Activated naive CD4-positive, alpha-beta T cell (primary cell): ENCODE results near the gene SLC45A1.

Experiments used
- DNase-seq, 4 experiments: peaks; one replicate each; lab custom pipeline; 2025; lab: John Stamatoyannopoulos, UW

Gene SLC45A1

DNA sequence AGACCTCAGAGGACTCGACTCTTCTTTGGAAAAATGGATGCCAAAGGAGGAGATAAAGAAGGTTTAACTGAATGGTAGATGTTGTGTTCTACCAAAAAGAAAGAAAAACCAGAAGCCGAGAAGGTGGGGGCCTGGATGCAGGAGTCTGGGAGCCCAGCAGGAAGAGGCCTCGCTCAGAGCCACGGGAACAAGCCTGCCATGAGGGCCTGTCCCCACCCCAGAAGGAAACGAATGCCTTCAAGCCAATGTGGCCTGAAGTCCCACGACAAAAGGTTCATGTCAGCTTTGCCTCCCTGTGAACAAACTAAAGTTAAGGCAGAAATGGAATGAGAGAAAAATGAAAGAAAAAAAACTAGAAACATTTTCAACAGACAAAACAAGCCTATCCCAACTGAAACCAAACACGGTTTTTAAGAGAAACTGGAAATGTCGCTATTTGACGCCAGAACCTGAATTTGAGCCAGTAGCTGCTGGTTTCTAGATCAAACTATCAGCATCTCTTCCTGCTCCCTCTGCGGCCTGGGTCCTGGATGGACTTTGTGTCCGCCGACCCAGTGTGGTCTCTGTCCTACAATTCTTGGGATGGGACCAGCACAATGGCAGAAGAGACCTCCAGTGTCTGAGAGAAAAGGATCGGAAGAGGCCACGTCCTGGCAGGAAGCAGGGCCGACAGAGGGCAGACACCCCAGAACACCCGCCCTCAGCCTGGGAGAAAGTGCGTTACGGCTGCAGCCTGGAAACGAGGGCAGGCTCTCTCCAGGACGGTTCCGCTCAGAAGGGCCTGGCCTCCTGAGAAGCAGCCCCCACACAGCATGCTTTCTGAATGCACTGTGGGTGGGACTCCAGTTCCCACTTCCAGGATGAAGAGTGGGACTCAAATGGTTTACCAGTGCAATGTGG lies 35.2 kb downstream of the SLC45A1 start:
- no peak for DNase-seq

DNA sequence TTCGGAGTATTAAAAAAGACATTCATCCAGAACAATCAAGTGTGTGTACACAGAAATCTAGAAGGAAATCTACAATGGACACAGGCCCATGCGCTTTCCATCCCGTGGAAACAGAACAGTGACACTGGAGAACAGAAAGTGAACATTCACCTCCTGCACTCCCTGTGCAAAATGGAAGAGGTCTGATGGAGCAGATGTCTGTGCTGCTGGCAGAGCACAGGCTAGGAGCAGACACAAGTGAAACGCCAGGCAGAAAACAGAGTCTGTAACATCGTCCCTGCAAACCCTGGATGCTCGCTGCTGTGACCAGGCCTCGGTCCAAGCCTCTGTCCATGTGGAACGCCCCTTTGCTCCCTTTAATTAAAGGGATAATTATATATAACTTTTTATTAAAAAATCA lies 36.1 kb downstream of the SLC45A1 start:
- DNase-seq, result no peak

DNA sequence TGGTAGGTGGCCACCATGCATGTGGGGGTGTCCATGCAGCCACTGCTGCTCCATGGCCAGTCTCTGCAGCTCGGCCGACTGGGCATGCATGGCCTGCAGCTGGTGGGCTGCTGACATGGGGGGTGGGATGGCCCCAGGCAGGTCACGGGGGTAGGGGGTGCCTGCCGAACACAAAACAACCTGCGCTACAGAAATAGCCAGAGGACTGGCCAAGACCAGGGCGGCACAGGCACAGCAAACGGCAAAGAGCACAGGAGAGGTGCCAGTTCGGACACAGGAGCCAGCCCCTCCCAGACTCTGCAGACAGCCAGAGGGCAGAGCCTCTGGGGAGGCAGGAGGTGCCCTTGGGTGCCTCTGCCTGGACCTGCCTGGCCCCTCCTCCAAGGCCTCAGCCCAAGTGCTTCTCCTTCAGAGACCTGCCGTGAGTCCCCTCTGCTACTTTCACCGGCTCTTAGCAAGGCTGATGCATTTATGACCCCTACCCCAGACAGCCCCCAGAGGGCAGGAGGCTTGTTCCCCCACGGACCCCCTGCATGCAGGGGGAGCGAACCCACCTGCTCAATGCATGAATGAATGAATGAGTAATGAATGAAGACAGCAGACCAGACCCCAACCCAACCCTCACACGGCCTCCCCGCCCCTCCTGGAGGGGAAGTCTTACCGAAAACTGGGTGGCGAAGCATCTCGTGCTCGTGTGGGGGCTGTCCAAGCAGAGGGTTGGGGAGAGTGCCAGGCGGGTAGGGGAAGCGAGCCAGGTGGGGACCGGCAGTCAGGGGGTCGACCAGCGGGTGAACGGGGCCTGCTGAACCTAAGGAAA lies 37.7 kb downstream of the SLC45A1 start:
- no peak for DNase-seq

DNA sequence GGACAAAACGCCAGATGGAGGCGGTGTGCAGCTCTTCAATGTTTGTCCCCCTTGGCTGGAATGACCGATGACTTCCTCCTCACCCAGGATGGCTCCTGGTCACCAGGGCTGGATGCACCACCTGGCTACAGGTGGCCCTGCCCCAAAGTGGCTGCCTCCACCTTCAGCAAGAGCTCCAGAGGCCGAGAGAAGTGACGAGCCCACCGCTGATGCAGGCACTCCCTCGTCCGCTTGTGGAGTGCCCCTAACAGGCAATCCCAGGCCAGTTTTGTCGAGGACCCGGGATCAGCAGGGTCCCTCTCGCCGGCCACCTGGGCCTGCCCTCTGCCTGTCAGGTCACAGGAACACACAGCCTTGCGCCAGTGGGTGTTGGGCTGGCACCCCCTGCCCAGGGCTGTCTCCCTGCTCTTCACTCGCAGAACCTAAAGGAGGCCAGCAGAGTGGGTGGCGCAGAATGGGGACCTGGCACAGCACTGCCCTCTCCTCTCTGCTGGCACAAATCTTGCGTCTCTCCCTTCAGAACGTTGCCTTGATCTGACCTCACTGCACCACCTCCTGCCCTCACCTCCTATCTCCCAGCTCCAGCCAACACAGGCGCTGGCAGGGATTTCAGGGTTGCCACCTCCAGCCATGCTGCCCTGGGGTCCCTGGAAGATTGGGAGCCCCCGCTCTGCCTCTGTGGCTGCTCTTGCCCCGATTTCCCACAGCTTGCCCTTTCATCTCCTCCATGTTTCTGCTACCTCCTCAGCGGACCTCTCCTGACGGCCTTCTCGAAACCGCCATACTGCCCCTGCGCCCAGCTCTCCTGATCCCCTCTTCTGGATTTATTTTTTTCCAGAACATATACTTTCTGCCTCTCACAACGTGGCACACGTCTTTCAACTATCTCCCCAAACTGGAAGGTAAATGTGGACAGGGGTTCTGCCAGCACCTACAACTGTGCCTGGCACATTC lies 38.6 kb downstream of the SLC45A1 start:
- DNase-seq, result no peak

DNA sequence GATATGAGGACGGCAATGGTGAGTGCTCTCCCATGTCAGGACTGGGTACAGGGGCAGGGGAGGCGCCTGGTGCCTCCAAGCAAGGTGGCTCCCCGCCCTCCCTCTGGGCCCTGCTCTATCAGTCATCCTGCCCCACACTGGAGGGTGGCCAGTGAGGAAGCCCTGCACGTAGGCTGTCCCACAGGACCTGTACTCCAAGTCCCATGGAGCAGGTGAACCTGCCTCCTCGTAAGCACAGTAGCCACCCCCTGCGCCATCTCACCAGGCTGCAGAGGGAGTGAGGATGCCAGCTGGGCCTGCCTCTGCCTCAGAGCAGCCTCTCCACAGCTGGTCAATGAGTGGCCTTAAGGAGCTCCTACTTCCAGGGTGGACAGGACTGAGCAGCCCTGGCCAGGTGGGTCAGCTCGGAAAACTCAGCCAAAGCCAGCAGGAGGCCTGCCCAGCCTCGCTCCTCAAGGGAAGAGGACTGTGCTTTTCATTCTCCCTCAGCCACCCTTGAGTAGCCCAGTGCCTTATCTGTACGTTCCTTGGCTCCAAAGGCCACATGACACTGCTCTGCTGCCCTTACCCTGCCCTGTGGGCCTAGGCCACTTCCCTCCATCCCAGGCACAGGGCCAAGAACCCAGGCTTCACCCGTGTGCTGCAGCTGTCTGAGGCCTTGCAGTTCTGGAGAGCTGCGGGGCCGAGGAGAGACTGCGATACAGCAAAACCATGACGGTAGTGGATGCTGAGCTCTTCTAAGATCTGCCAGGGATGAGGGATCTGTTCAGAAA lies 39.6 kb downstream of the SLC45A1 start:
- DNase-seq, result no peak

DNA sequence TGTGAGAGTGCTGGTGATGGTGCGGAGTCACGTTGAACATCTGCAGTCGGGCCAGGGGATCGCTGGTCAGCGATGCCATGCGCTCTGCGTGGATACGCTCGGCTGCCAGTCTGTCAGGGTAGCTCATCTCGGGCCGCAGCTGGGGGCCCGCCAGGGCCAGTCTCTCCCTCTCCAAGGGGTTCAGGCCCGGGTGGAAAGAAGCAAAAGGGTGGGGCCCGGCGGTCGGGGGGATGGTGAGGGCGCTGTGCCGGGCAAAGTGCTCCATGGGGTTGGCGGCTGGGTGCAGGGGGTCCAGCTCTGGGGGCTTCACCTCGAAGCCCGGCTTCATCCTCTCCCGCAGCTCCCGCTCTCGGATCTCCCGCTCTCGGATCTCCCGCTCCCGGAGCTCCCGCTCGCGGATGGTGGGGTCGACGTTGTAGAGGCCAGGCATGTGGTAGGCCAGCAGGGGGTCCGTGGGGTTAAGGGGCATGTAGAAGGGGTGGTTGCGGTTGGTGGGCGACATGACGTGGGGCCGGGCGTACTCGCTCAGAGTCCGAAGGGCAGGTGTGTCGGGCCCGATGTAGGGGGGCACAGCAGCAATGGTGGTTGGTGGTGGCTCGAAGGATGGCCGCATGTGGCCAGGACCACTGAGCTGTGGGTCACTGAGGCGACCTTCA lies 40.5 kb downstream of the SLC45A1 start:
- no peak for DNase-seq

DNA sequence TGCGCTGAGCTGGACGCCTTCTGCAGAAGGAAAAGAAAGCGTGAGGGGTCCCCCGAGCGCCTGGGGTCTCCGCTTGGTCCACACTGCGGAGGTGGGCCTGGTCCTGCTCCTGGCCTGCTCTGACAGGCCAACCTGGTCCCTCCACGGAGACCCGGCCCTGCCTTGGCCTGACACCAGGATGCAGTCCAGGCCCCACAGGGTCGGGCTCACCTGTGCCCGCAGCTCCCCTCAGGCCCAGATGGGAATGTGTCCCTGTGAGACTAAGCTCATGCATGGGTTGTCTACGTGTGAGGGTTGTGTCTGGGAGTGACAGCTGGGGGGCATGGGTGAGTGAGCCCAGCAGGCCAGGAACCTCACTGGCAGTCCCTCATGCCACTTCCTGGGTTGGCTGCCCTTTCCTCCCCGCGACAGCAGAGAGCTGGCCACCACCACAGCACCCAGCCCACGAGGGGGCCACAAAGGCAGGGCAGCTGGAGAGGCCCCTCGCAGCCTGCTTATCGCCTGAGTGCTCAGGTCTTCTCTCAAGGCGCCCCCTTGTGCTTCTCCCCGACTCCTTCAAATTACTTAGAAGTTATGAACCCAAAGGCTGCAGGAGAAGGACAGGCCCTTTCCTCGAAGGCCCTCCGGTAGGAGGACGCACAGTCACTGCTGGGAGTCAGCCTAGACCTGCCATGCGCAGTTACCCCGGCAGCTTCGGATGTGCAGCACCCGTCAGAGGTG lies 41.1 kb downstream of the SLC45A1 start:
- DNase-seq, result no peak

DNA sequence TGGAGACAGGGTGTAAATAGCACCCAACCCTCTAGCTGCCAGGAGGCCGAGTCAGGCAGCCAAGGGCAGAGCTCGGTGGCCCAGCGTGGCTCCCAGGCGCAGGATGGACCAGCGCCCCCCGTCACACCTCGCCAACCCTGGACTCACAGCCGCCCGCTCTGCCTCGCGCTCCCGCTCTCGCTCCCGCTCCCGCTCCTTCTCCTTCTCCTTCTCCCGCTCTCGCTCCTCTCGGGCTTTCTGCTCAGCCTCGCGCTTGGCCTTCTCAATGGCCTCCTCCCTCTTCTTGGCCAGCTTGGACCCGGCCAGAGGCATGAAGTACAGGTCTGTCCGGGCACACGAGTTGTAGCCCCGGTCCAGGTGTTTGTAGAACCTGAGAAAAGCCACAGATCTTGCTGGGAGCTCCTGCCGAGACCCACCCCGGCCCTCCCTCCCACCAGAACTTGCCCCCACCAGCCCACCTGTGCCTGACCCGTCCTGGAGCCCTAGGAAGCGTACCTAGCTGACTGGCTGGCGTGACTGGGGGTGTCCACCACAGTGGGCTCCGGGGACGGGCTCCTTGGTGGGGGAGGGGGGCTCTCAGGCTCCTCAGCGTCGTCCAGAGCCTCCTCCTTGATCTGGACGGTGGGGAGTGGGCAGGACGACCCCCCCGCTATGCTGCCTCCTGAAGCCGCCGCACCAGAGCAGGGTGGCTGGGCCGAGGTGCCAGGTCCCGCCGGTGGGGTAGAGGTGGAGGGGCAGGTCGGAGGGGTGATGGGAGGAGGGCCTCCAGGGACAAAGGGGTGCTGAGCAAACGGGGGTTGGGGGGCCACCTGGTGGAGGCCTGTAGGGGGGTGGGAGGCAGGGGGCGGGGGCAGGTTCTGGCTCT lies 41.9 kb downstream of the SLC45A1 start:
- DNase-seq, result no peak

DNA sequence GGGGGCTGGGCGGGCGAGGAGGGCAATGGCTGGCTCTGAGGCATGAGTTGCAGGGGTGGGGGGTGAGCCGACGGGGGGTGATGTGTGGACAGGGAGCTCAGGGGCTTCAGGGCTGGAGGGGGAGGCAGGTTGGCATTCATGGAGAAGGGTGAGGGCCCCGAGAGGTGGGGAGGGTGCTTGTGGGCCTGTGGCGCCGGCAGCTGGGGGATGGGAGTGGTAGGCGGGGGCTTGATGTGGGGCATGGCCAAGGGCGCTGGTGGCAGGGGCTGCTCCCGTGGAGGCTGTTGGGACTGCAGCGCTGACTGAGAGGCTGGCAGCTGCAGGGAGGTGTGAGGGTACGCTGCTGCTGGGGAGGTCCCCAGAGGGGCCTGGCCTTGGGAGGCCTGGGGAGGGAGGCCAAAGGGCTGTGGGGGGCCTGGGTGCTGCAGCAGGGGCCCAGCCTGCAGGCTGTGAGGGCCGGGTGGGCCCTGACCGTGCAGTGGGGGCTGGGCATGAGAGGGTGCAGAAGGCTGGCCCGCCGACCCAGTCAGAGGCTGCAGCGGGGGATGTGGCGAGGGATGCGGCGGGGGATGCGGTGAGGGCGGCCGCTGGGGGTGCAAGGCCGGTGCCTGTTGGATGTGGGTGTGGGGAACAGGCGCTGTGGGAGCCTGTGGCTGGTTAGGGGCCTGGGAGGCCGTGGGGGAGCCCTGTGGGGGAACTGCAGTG lies 42.7 kb downstream of the SLC45A1 start:
- DNase-seq, result no peak

DNA sequence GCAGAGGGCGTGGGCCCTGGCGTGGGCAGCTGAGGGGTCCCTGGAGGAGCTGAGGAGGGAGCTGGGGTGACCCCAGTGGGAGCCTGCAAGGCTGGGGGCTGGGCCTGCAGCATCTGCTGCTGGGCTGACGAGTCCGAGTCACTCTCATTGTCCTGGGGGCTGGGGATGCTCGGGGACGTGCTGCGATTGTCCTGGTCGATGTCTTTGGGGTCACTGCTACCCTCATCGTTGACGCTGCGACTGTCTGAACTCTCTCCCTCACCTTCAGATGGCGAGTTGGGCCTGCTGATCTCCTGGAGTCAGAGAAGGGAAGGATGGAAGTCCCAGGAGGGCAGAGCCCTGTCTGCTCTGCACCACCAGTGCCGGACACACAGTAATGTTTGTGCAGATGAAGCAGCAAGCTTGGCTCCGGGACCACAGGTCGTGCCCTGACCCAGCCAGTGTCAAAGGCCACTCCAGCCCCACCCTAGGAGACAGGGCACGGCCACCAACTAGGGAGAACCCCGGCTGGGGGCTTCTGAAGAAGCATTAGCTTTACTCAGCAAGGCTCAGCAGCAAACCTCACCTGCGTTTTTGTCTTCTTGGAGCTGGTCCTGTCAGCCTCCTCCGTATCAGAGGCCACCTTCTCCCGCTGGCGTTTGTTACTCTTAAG lies 43.4 kb downstream of the SLC45A1 start:
- no peak for DNase-seq

DNA sequence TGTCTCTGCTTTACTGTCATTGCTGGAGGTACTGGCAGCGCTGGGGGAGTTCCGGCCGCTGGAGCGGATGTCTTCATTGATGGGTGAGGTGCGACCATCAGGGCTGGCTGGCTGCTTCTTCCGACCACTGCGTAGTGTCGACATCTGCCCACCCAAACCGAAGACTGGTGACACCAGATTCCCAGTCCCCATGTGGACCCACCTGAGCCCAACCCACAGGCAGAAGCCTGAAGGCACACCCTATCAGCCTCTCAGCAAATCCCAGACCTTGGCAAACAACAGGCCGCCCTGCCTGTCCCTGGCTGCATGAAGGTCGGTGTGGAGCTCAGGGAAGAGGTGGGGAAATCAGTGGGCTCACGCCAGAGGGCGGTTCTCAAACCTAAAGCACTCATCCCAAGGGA lies 44.8 kb downstream of the SLC45A1 start:
- no peak for DNase-seq

DNA sequence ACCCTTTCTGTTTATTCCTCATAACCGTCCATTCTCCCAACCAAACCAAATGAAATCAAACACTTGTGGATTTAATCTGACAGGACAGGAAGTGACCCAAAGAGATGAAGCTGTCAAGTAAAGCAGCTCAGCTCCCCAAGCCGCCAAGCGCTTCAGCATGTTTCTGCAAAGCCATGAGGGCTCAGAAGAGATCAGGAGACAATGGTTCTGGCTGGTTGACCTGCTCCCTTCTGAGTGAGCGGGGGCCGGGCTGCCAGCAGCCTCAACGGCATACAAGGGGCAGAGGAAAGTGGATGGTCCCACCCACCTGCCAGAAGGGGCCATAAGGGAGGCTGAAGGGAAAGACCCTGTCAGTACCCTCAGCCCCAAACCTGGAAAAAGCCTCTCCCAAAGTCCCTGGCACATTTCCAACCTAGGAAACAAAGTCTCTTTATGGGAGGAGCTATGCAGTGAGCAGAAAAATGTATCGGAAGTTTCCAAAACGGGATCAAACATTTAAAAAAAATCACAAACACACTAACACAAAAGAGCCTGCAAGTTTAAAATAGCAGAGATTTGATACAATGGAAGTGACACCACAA lies 45.4 kb downstream of the SLC45A1 start:
- no peak for DNase-seq

DNA sequence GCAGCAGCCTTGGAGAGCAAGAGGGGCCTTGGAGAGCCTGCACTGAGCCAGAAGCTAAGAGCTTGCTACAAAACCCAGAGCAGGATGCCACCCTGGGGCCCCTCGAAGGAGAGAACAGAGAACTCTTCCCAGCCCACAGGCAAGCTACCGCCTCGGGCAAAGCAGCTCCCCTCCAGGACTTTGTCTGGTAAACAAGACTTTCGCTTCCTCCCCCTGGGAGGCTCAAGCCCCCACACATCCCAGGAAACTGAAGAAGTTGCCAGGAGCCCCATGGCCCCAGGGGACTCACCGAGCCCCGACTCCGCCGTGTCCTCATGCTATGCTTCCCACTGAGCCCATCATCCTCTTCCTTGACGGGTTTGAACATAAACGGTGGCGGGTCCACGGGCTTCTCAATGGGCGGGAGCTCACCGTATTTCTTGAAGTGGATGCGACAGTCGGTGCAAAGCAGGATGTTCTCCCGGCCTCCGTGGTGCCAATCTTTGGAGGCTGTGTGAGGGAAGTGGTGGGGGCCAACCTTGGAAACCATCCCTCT lies 45.9 kb downstream of the SLC45A1 start:
- DNase-seq, result no peak

DNA sequence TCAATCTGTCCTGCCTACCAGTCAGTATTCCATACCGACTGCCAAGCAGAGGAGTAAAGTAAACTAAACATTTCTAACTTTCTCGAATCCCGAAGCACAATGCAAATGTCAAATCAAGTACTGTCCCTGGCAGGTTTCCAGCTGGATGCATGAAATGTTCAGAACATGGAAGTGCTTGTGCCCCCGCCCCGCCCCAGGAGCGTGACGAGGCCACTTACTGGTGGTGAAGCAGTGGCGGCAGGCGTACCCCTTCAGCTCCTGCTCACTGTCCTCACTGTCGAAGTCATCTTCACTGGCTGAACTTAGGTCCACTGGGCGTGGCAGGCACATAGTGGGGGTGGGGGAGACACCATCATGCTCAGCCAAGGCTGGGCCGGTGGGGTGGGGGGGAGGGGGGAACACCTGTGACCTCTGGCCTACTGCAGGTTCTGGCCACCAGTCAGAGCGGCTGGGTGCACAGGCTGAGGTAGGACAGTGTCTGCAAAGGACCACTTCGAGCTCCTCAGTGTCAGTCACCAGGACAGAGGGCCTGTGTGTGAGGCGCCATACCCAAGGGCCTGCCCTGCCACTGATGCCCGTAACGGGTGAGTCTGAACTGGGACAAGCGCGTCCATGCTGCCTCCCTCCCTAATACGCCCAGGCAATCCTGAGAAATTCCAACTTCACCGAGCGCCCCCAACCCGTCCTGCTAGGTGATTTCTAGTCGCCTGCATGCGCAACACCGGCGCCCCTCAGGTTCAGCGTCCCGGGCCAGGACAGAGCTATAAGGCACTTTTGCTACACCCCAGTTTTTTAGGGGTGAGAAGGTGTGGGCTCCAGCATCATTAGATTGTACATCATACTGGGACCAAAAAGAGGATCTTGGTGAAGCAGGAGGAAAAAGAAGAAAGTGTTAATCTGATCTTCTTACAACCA lies 46.9 kb downstream of the SLC45A1 start:
- no peak for DNase-seq

DNA sequence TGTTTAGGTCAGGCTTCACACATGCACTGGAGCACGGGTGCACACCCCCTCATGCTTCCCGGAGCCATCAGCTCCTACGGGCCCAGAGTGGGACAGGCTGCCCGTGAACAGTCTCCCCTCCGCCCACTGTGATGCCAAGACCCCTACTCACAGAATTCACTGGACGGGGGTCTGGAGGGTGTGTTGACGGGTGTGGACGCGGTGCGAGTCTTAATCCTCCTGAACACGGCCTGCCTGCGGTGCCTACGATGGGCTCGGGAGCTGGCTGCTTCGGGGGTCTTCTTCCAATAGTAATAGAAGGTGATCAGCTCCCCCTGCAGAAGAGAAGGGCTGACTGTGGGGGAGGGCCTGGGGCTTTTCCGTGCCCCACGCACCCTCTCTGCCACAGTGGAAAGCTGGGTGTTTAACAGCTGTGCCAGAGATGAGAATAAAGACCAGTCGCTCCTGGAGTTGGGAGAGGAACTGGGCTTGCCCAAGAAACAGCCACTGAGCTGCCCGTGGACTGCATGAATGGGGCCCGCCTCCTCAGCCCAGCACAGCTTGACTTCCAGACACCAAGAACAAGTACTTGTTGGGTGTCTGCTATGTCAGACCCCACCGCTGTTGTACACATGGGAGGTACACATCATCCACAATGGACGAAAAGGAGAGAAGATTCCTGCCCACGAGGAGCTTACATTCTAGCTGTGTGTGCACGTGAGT lies 47.9 kb downstream of the SLC45A1 start:
- DNase-seq, result no peak
